ENCODE results near the gene ELMO2. TPM values are rescaled to one million over a fixed set of nuclear protein-coding genes. Genes with fewer than 3 reads are reported as not detected.

ELMO2 gene
- total and polyA plus RNA-seq, 8 donors: 9.9 to 37.7 (median 22.5) TPM

DNA sequence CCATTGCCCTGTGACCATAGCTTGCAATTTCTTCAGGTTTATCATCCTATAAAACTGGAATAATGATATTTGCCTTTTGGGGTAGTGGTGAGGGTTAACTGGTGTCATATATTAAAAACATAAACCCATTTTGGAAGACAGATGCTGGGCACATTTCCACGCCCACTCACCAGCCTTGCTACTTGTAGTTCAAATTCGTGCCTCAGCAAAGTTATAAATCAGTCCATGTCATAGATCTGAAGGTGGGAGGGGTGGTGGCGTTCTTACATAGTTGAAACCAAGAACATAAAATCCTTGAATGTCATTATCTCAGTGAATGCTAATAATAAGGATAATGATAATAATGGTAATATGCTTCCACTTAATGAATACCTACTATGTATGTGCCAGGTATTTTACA lies 9.4 kb upstream of the ELMO2 start:
- intact Hi-C loops (cut with DNase I; ENCODE audit: low total_unique reads): no loop called here
- 54 to 67% (median 63%) methylated on average over 3 of the region's 3 CpGs for WGBS, 5 donors

DNA sequence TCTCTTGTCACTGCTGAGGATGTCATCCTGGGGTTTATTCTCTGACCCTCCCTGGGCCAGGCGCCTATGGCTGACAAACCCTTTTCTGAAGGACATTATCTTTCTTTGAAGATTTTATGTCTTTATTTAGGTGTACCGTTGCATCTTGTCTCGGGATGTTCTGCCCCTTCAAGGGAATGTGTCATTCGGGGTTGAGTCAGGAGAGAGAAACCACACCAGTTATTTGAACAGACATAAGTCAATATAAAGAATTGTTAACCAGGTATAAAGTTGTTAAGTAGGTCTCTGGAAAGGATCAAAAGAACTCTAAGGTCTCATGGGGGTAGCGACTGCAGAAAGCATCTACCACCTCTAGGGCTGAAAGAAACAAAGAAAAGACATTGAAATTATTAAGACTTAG lies 8.2 kb upstream of the ELMO2 start:
- Histone ChIP-seq H3K9me3 (no peaks in the 10 kb centered on the region), H3K27ac (no peak overlapping the region), H3K4me3 (no peak overlapping the region), H3K27me3 (no peaks in the 10 kb centered on the region), H3K36me3 (no peaks in the 10 kb centered on the region), H3K4me1 (peaks cover 3 to 9% (median 5%) of the 10 kb centered on the region in 4 donors)
- intact Hi-C loops (cut with DNase I; ENCODE audit: low total_unique reads): no loop called here
- DNase-seq: no peak
- WGBS, 5 donors: 74 to 82% (median 77%) methylated on average over 5 of the region's 5 CpGs
- no peak for TF ChIP-seq EP300 (IDR thresholded peaks at IDR 0.05)
- no peak for TF ChIP-seq POLR2A (IDR thresholded peaks at IDR 0.05)
- TF ChIP-seq, protein P1, sequence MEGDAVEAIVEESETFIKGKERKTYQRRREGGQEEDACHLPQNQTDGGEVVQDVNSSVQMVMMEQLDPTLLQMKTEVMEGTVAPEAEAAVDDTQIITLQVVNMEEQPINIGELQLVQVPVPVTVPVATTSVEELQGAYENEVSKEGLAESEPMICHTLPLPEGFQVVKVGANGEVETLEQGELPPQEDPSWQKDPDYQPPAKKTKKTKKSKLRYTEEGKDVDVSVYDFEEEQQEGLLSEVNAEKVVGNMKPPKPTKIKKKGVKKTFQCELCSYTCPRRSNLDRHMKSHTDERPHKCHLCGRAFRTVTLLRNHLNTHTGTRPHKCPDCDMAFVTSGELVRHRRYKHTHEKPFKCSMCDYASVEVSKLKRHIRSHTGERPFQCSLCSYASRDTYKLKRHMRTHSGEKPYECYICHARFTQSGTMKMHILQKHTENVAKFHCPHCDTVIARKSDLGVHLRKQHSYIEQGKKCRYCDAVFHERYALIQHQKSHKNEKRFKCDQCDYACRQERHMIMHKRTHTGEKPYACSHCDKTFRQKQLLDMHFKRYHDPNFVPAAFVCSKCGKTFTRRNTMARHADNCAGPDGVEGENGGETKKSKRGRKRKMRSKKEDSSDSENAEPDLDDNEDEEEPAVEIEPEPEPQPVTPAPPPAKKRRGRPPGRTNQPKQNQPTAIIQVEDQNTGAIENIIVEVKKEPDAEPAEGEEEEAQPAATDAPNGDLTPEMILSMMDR (IDR thresholded peaks at IDR 0.05): no peak
- TF ChIP-seq POLR2AphosphoS5 (IDR thresholded peaks at IDR 0.05): no peak

More for the DNA sequence above, 9.4 kb upstream of the ELMO2 start:
- Histone ChIP-seq H3K9me3 (no peaks in the 10 kb centered on the region), H3K4me3 (no peak overlapping the region), H3K4me1 (peaks cover 0 to 4% (median 1%) of the 10 kb centered on the region in 4 donors), H3K27ac (no peak overlapping the region), H3K36me3 (no peaks in the 10 kb centered on the region), H3K27me3 (no peaks in the 10 kb centered on the region)
- DNase-seq: no peak
- TF ChIP-seq, protein P1 (IDR thresholded peaks at IDR 0.05): no peak
- TF ChIP-seq EP300 (IDR thresholded peaks at IDR 0.05): no peak
- no peak for TF ChIP-seq POLR2A (IDR thresholded peaks at IDR 0.05)
- no peak for TF ChIP-seq POLR2AphosphoS5 (IDR thresholded peaks at IDR 0.05)

DNA sequence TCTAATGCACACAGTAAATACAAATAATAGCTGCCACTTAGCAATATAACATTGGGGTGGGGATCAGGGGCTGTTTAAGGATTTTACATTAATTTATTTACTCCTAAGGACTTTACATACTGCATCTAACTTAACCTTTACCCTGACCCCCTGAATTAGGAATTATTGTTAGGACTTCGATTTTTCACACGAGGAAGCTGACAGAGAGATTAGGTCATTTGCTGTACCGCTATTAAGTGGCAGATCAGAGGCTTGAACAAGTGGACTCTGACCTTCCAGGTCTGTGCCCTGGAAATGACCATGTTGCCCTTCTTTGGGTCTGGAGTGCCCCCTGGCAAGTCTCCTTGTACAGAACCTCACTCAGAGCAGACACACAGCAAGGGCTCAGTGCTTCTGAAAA lies 5.2 kb upstream of the ELMO2 start:
- TF ChIP-seq POLR2A (IDR thresholded peaks at IDR 0.05): no peak
- TF ChIP-seq POLR2AphosphoS5 (IDR thresholded peaks at IDR 0.05): no peak
- TF ChIP-seq EP300 (IDR thresholded peaks at IDR 0.05): no peak
- TF ChIP-seq, protein P1 (IDR thresholded peaks at IDR 0.05): no peak
- 30 to 59% (median 45%) methylated on average over 3 of the region's 3 CpGs for WGBS, 5 donors
- DNase-seq: no peak
- no peaks in the 10 kb centered on the region for H3K27me3 ChIP-seq
- no peaks in the 10 kb centered on the region for H3K36me3 ChIP-seq
- intact Hi-C loops (cut with DNase I; ENCODE audit: low total_unique reads): no loop called here
- no peak overlapping the region for H3K4me3 ChIP-seq
- peaks cover 9 to 21% (median 15%) of the 10 kb centered on the region in 4 donors for H3K4me1 ChIP-seq
- no peak overlapping the region for H3K27ac ChIP-seq
- H3K9me3 ChIP-seq: no peaks in the 10 kb centered on the region

DNA sequence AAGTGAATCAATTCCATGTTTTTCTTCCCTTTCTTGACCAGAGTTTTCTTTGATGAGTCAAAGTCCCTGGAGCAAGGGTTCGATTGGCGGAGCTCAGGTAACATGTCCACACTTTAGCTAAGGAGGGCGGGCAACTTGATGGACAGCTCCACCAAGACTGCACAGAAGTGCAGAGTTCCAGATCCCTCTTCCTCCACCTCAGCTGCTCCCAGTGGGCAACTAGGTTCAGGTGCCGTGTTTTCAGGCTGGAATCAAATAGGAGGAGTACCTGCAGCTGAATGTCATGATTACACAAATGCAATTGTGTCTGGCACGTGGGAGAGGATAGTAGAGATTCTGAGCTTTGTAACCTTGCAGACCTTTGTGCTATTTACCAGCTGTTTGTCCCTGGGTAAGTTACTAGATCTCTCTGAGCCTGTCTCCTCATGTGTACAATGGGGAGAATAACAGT lies 1.9 kb upstream of the ELMO2 start:
- no peaks in the 10 kb centered on the region for H3K36me3 ChIP-seq
- intact Hi-C loops (cut with DNase I; ENCODE audit: low total_unique reads): no loop called here
- TF ChIP-seq POLR2A (IDR thresholded peaks at IDR 0.05) (no peak), POLR2AphosphoS5 (IDR thresholded peaks at IDR 0.05) (no peak), EP300 (IDR thresholded peaks at IDR 0.05) (no peak)
- TF ChIP-seq, protein P1 (IDR thresholded peaks at IDR 0.05): no peak
- H3K4me1 ChIP-seq: peaks cover 31 to 46% (median 39%) of the 10 kb centered on the region in 4 donors
- no peaks in the 10 kb centered on the region for H3K9me3 ChIP-seq
- DNase-seq: no peak
- no peak overlapping the region for H3K4me3 ChIP-seq
- 66 to 80% (median 77%) methylated on average over 5 of the region's 5 CpGs for WGBS, 5 donors
- no peaks in the 10 kb centered on the region for H3K27me3 ChIP-seq
- no peak overlapping the region for H3K27ac ChIP-seq

Data from stomach (tissue), 9 donors.